GM12875 (cell line): ENCODE results near the gene SLC13A5.

Experiments used
- H3K4me3 ChIP-seq: one replicate; pipeline ENCODE4 v1.5.1; 2011; ENCODE audit warnings: low read depth, low read length, control low read depth
- TF ChIP-seq, protein P1 (sequence below): IDR thresholded peaks from 2 replicates; pipeline ENCODE4 v1.5.1; 2011; ENCODE audit warnings: low read depth, mild to moderate bottlenecking, control low read depth, inconsistent platforms, low read length, moderate library complexity, borderline replicate concordance; ENCODE audit not compliant: insufficient read depth

The SLC13A5 gene

GRCh38 chr17:6656797-6657632 is 56.2 kb downstream of the SLC13A5 start:
- peak overlapping the region; percentile 63 for H3K4me3 ChIP-seq
- TF ChIP-seq, protein P1, sequence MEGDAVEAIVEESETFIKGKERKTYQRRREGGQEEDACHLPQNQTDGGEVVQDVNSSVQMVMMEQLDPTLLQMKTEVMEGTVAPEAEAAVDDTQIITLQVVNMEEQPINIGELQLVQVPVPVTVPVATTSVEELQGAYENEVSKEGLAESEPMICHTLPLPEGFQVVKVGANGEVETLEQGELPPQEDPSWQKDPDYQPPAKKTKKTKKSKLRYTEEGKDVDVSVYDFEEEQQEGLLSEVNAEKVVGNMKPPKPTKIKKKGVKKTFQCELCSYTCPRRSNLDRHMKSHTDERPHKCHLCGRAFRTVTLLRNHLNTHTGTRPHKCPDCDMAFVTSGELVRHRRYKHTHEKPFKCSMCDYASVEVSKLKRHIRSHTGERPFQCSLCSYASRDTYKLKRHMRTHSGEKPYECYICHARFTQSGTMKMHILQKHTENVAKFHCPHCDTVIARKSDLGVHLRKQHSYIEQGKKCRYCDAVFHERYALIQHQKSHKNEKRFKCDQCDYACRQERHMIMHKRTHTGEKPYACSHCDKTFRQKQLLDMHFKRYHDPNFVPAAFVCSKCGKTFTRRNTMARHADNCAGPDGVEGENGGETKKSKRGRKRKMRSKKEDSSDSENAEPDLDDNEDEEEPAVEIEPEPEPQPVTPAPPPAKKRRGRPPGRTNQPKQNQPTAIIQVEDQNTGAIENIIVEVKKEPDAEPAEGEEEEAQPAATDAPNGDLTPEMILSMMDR = 0 out of 2 replicates have a peak, but pooled peaks have one; percentile 2

DNA sequence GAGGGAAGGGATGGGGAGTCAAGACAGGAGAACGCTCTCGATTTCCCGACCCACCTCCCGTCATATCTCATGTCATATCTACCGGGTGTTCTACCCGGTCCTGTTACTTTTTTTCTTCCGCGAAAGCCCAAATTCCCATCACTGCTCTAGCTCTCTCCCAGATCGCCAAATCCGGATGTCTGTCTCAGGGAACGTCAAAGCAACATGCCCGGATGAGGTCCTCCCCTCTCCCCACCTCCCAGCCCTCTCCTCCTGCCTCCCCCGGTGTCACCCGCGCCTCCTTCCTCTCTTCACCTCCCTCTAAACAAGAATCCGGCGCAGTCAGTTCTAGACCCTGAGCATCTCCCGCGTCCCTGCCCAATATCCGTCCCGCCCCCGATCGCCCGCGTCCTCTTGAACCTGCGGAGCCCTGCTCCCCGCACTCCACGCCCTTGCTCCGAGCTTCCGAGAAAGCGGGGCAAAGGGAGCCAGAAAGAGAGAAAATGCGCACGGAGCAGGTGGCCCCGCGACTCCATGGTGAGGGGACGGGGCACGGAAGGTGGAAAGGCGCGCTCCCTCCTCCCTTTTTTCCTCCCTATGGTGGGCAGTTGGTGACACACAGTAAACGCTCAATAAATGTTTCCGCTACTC is 57.3 kb downstream of the SLC13A5 start:
- peak overlapping the region; percentile 44 for H3K4me3 ChIP-seq

- peak overlapping the region; percentile 32 for H3K4me3 ChIP-seq
- TF ChIP-seq, protein P1 = no peak
Observed at GRCh38 chr17:6654841-6655731, 58.1 kb downstream of the SLC13A5 start.

DNA sequence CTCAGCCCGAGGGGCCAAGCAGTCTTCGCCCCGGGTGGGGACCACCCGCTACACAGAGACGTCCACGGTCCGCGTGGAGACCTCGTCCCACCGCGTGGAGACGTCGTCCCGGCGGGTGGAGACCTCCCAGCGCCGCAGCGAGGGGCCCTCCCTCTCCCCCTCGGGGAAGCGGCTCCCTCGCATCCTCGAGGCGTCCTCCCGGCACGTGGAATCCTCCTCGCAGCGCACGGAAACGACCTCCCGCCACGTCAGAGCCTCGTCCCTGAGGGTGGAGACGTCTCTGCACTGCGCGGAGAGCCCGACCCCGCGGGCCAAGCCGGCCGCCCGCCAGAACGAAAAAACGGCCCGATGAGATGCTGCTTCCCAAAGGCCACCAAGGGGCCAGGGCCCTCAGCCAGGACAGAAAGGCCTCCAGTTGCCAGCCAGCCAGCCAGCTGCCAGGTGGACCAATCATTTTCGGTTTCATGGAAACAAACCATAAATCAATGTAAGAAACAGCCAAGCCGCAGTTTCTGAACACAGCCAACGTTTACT is 61.2 kb downstream of the SLC13A5 start:
- peak overlapping the region; percentile 61 for H3K4me3 ChIP-seq
- TF ChIP-seq, protein P1 = no peak

DNA sequence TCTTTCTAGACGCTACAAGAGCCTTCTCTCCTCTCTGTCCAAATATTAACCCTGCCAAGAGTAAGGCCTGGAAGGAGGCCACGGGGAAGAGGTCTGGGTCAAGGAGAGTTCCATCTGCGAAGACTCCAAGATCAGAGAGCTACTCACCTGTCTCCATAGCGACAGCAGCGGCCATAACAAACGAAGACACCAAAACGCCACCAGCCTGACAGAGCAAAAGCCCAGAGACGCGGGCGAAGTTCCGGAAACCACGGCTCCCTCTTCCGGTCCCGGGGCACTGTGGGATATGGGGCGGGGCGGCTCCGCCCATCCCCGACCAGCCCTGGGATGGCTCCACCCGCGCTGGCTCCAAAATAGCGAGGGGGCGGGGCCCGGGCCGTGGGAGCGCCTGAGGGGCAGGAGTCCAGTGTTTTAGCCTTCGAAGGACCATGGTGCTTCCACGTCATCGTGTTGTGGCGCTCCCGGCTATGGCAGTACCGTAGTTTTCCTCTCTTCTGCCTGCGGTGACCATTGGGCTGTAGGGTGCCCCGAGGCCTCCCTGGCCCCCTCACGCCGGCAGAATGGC is 61.7 kb downstream of the SLC13A5 start, which contains the start of the genes C17orf100 and MED31:
Gene C17orf100, plus strand, starts transcription at position 409 of the 565 bp plus-strand sequence. Its CDS starts 152 bp downstream, at position 561.
Gene MED31, minus strand, starts transcription at position 252 of the 565 bp plus-strand sequence. Its CDS starts 77 bp downstream, at position 175.
- TF ChIP-seq, protein P1 = no peak
- peak within 1 kb of the TSS; percentile 61 for H3K4me3 ChIP-seq

DNA sequence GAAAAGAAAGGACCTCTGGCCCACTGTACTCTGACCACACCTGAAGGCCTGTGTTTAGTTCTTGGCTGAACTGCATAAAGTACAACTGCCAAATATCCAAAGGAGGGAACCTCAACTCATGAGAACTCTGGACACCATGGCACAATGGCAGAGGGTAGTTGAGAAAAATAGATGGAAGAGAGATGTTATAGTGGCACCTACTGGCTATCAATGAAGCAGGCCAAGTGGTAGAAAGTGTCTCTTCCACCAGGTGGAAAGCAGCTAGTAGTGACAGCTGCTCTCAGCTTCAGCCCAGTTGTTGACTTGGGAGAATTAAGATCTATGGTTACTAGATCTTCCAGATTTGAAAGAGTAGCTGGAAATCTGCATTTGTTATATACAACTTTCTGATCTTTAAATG is 65.0 kb downstream of the SLC13A5 start:
- TF ChIP-seq, protein P1 = no peak
- no peak overlapping the region for H3K4me3 ChIP-seq
